HL-60 (cell line): ENCODE results near the gene TFAP2A.

Source experiments
- DNase-seq, 2 experiments: peaks; one replicate each; pipeline ENCODE4 v3.0.0-alpha.2; 2010 to 2020; ENCODE audit warnings: low read depth in 1 of 2, low spot score in 1 of 2
- H3K27ac ChIP-seq: fragments of 250-450 bp; sonication (Bioruptor Pico); replicated peaks from 2 replicates; pipeline ENCODE4 v1.5.1; 2020; ENCODE audit warnings: mild to moderate bottlenecking, moderate library complexity
- H3K27me3 ChIP-seq: fragments of 250-450 bp; sonication (Bioruptor Pico); 2 replicates; pipeline ENCODE4 v1.5.1; 2021; ENCODE audit warnings: mild to moderate bottlenecking, moderate library complexity; ENCODE audit not compliant: insufficient read depth, poor library complexity, severe bottlenecking
- H3K4me3 ChIP-seq: replicated peaks from 2 replicates; pipeline ENCODE4 v1.5.1; 2011; ENCODE audit warnings: mild to moderate bottlenecking, control low read depth, low read length; ENCODE audit not compliant: insufficient read depth
- GABPA ChIP-seq: IDR thresholded peaks from 2 replicates; pipeline ENCODE4 v1.6.1; 2012; ENCODE audit warnings: low read depth
- POLR2AphosphoS5 ChIP-seq: IDR thresholded peaks from 2 replicates; pipeline ENCODE4 v1.6.1; 2012; ENCODE audit warnings: low read depth
- SPI1 ChIP-seq: IDR thresholded peaks from 2 replicates; pipeline ENCODE4 v1.6.1; 2012; ENCODE audit warnings: low read depth, mild to moderate bottlenecking, borderline replicate concordance
- TF ChIP-seq, protein P1 (sequence below): IDR thresholded peaks from one replicate; pipeline ENCODE4 v1.5.1; 2011; ENCODE audit warnings: low read length, control low read depth, inconsistent platforms; ENCODE audit not compliant: insufficient read depth
- TF ChIP-seq, protein P2 (sequence below): IDR thresholded peaks from 2 replicates; pipeline ENCODE4 v1.6.1; 2012; ENCODE audit warnings: low read depth; ENCODE audit not compliant: insufficient replicate concordance

TFAP2A gene

GRCh38 chr6:10382322-10382721 lies 32.6 kb downstream of the TFAP2A start:
- Histone ChIP-seq H3K27me3 (peaks cover 36% of the 10 kb centered on the region), H3K27ac (no peak overlapping the region), H3K4me3 (no peak overlapping the region)
- TF ChIP-seq SPI1 (no peak), POLR2AphosphoS5 (no peak), GABPA (no peak)
- TF ChIP-seq, protein P1, sequence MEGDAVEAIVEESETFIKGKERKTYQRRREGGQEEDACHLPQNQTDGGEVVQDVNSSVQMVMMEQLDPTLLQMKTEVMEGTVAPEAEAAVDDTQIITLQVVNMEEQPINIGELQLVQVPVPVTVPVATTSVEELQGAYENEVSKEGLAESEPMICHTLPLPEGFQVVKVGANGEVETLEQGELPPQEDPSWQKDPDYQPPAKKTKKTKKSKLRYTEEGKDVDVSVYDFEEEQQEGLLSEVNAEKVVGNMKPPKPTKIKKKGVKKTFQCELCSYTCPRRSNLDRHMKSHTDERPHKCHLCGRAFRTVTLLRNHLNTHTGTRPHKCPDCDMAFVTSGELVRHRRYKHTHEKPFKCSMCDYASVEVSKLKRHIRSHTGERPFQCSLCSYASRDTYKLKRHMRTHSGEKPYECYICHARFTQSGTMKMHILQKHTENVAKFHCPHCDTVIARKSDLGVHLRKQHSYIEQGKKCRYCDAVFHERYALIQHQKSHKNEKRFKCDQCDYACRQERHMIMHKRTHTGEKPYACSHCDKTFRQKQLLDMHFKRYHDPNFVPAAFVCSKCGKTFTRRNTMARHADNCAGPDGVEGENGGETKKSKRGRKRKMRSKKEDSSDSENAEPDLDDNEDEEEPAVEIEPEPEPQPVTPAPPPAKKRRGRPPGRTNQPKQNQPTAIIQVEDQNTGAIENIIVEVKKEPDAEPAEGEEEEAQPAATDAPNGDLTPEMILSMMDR, result no peak
- TF ChIP-seq, protein P2, sequence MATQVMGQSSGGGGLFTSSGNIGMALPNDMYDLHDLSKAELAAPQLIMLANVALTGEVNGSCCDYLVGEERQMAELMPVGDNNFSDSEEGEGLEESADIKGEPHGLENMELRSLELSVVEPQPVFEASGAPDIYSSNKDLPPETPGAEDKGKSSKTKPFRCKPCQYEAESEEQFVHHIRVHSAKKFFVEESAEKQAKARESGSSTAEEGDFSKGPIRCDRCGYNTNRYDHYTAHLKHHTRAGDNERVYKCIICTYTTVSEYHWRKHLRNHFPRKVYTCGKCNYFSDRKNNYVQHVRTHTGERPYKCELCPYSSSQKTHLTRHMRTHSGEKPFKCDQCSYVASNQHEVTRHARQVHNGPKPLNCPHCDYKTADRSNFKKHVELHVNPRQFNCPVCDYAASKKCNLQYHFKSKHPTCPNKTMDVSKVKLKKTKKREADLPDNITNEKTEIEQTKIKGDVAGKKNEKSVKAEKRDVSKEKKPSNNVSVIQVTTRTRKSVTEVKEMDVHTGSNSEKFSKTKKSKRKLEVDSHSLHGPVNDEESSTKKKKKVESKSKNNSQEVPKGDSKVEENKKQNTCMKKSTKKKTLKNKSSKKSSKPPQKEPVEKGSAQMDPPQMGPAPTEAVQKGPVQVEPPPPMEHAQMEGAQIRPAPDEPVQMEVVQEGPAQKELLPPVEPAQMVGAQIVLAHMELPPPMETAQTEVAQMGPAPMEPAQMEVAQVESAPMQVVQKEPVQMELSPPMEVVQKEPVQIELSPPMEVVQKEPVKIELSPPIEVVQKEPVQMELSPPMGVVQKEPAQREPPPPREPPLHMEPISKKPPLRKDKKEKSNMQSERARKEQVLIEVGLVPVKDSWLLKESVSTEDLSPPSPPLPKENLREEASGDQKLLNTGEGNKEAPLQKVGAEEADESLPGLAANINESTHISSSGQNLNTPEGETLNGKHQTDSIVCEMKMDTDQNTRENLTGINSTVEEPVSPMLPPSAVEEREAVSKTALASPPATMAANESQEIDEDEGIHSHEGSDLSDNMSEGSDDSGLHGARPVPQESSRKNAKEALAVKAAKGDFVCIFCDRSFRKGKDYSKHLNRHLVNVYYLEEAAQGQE, result no peak
- no peak for DNase-seq

DNA sequence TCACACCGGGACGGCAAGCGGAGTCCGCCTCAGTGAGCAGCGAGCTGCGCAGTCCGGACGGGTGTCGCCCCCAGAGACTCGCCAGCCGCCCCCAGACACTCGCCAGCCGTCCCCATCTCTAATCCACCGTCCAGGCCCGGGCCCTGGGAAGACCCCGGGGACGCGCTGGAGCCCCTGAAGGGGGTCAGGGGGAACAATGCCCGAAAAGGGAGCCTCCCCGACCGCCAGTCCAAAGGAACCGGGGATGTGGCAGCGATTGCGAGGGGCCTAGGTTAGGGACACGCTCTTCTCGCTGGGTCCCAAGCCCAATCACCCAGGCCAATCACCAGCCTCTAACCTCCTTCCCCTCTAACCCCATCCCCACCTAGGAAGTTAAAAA lies 33.1 kb downstream of the TFAP2A start:
- TF ChIP-seq, protein P1, result no peak
- no peak for TF ChIP-seq SPI1
- TF ChIP-seq POLR2AphosphoS5, result no peak
- TF ChIP-seq, protein P2, result no peak
- no peak for TF ChIP-seq GABPA
- Histone ChIP-seq H3K27me3 (peaks cover 35% of the 10 kb centered on the region), H3K4me3 (no peak overlapping the region), H3K27ac (no peak overlapping the region)
- DNase-seq, result no peak

GRCh38 chr6:10381133-10381829 lies 33.6 kb downstream of the TFAP2A start:
- H3K4me3 ChIP-seq, result no peak overlapping the region
- H3K27me3 ChIP-seq, result peaks cover 32% of the 10 kb centered on the region
- H3K27ac ChIP-seq, result no peak overlapping the region
- peak in 1 of 2 experiments; percentile 19 for DNase-seq
- TF ChIP-seq, protein P2, result no peak
- TF ChIP-seq POLR2AphosphoS5 (no peak), GABPA (no peak), SPI1 (no peak)
- TF ChIP-seq, protein P1, result no peak
